ENCODE data around the gene RAD18.

Gene RAD18

GRCh38 chr3:8985411-8985831 lies 22.1 kb upstream of the RAD18 start:
- no peak for DNase-seq

GRCh38 chr3:8984526-8984925 lies 21.3 kb upstream of the RAD18 start:
- DNase-seq = no peak

- DNase-seq = no peak
Measured at GRCh38 chr3:8984081-8984480, 20.8 kb upstream of the RAD18 start.

GRCh38 chr3:8983591-8983990 lies 20.3 kb upstream of the RAD18 start:
- DNase-seq = no peak

GRCh38 chr3:8983026-8983425 lies 19.8 kb upstream of the RAD18 start:
- DNase-seq = no peak

- no peak for DNase-seq
Measured at GRCh38 chr3:8982509-8982908, 19.2 kb upstream of the RAD18 start.

GRCh38 chr3:8981700-8982099 lies 18.4 kb upstream of the RAD18 start:
- DNase-seq = no peak

- no peak for DNase-seq
Measured at GRCh38 chr3:8981296-8981695, 18.0 kb upstream of the RAD18 start.

GRCh38 chr3:8980756-8981257 lies 17.5 kb upstream of the RAD18 start:
- no peak for DNase-seq

GRCh38 chr3:8979262-8979661 lies 16.0 kb upstream of the RAD18 start:
- no peak for DNase-seq

- DNase-seq = no peak
Measured at GRCh38 chr3:8978551-8978950, 15.3 kb upstream of the RAD18 start.

- DNase-seq = no peak
Measured at GRCh38 chr3:8976540-8977182, 13.4 kb upstream of the RAD18 start.

- DNase-seq = no peak
Measured at GRCh38 chr3:8975081-8976020, 12.1 kb upstream of the RAD18 start.

GRCh38 chr3:8974458-8974857 lies 11.2 kb upstream of the RAD18 start:
- no peak for DNase-seq

- no peak for DNase-seq
Measured at GRCh38 chr3:8972639-8973038, 9.4 kb upstream of the RAD18 start.

- peak; percentile 54 to 81 for DNase-seq
Measured at GRCh38 chr3:8970971-8971589, 7.8 kb upstream of the RAD18 start.

- DNase-seq = no peak
Measured at GRCh38 chr3:8969241-8969640, 6.0 kb upstream of the RAD18 start.

GRCh38 chr3:8968375-8968882 lies 5.2 kb upstream of the RAD18 start:
- DNase-seq = no peak

GRCh38 chr3:8967553-8967952 lies 4.3 kb upstream of the RAD18 start:
- DNase-seq = no peak

GRCh38 chr3:8966820-8967348 lies 3.6 kb upstream of the RAD18 start:
- no peak for DNase-seq

GRCh38 chr3:8966150-8966819 lies 3.0 kb upstream of the RAD18 start:
- no peak for DNase-seq
